ENCODE measurements around the gene LTB4R2. TPM values are rescaled to one million over a fixed set of nuclear protein-coding genes. Genes with fewer than 3 reads are reported as not detected.

LTB4R2 gene
- total RNA-seq, 1 donor from 2014 or later = 9.3 TPM

DNA sequence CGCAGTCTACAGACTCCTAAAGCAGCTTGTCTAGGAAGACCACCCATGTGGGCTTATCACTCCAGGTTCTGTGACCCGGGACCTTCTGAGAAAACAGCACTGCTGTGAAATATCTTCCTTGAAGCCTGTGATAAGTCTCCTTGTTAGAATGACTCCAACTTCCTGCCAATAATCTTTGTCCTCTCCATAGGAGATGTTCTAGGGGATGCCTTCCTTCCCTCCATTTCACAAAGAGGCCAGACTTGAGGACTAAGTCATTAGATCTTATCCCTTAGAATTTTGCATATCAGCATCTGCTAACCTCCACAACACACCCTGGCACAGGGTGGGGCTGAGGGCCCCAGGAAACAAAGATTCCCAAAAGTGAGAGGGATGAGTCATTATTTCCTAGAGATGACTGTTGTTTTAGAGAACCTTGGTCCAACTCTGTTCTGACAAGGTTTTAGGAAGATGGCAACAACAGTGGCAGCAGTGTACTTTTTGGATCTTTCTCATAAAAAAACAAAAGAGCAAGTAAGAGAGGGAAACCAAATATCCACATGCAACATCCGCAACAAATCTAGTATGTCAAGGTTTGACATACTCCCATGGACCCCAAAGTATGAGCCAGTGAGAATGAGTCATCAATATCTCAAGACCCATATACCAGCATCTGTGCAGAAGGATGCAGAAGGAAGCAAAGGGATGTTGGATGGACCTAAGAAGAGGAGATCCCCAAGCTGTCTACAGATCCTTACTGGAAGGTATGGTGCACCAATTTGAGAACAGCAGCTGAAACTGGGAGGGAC, 7.4 kb downstream of the LTB4R2 start:
- Histone ChIP-seq H3K27me3 (ENCODE audit: insufficient read depth, low read length) (peaks cover 32% of the 10 kb centered on the region), H3K27ac (ENCODE audit: low read depth, low read length) (no peak overlapping the region), H3K4me1 (ENCODE audit: insufficient read depth, low read length) (peaks cover 12% of the 10 kb centered on the region), H3K4me2 (ENCODE audit: low read length) (no peak overlapping the region), H3K9me3 (ENCODE audit: insufficient read depth, low read depth, low read length) (no peaks in the 10 kb centered on the region), H3K79me2 (ENCODE audit: insufficient read depth, low read length) (no peaks in the 10 kb centered on the region), H3K36me3 (ENCODE audit: insufficient read depth, low read length) (no peaks in the 10 kb centered on the region), H3K9ac (ENCODE audit: low read length) (no peak overlapping the region), H3K4me3 (ENCODE audit: insufficient read depth, low read depth, low read length) (no peak overlapping the region), H2AFZ (ENCODE audit: low read depth, low read length) (no peak overlapping the region), H4K20me1 (ENCODE audit: insufficient read depth, low read length) (peaks cover 6% of the 10 kb centered on the region)
- peaks cover 27% of the 10 kb centered on the region for H3K27me3 Mint-ChIP-seq (ENCODE audit: low read depth, unreplicated experiment)
- H3K4me3 Mint-ChIP-seq (ENCODE audit: unreplicated experiment) = no peak overlapping the region
- DNase-seq (ENCODE audit: low read depth) (peak; percentile 9), FAIRE-seq (no peak)
- no peak for TF ChIP-seq EZH2 (IDR thresholded peaks at IDR 0.05; ENCODE audit: insufficient read depth, low read length)
- TF ChIP-seq, protein P1, sequence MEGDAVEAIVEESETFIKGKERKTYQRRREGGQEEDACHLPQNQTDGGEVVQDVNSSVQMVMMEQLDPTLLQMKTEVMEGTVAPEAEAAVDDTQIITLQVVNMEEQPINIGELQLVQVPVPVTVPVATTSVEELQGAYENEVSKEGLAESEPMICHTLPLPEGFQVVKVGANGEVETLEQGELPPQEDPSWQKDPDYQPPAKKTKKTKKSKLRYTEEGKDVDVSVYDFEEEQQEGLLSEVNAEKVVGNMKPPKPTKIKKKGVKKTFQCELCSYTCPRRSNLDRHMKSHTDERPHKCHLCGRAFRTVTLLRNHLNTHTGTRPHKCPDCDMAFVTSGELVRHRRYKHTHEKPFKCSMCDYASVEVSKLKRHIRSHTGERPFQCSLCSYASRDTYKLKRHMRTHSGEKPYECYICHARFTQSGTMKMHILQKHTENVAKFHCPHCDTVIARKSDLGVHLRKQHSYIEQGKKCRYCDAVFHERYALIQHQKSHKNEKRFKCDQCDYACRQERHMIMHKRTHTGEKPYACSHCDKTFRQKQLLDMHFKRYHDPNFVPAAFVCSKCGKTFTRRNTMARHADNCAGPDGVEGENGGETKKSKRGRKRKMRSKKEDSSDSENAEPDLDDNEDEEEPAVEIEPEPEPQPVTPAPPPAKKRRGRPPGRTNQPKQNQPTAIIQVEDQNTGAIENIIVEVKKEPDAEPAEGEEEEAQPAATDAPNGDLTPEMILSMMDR (IDR thresholded peaks at IDR 0.05; ENCODE audit: insufficient read depth, low read depth, low read length) = no peak
- H3K27ac Mint-ChIP-seq (ENCODE audit: unreplicated experiment) = no peak overlapping the region
- H3K9me3 Mint-ChIP-seq (ENCODE audit: unreplicated experiment) = peaks cover 2% of the 10 kb centered on the region
- peaks cover 9% of the 10 kb centered on the region for H3K4me1 Mint-ChIP-seq (ENCODE audit: low read depth, unreplicated experiment)
- peaks cover under 1% of the 10 kb centered on the region for H3K36me3 Mint-ChIP-seq (ENCODE audit: low read depth, unreplicated experiment)

DNA sequence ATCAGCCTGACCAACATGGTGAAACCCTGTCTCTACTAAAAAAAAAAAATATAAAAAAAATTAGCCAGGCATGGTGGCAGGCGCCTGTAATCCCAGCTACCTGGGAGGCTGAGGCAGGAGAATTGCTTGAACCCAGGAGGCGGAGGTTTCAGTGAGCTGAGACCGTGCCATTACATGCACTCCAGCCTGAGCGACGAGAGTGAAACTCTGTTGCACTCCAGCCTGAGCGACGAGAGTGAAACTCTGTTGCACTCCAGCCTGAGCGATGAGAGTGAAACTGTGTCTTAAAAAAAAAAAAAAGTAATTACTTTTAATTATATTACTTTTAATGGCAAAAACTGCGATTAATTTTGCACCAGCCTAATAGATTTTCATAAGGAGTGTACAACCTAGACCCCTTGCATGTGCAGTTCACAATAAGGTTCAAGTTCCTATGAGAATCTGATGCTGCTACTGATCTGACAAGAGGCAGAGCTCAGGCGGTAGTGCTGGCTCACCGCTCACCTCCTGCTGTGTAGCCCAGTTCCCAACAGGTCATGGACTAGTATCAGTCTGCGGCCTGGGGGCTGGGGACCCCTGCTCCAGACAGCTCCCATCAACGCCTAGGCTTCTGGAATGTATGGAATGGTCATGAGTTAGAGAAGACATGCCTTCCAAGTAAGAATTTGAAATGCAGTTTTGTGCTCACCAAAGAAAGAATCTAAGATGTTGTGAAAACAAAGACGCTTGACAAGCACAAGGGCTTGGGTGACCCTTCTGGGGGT, 11.5 kb downstream of the LTB4R2 start:
- Mint-ChIP-seq H3K4me1 (ENCODE audit: low read depth, unreplicated experiment) (peaks cover 9% of the 10 kb centered on the region), H3K36me3 (ENCODE audit: low read depth, unreplicated experiment) (no peaks in the 10 kb centered on the region), H3K27ac (ENCODE audit: unreplicated experiment) (no peak overlapping the region), H3K9me3 (ENCODE audit: unreplicated experiment) (no peaks in the 10 kb centered on the region), H3K27me3 (ENCODE audit: low read depth, unreplicated experiment) (peaks cover 39% of the 10 kb centered on the region), H3K4me3 (ENCODE audit: unreplicated experiment) (no peak overlapping the region)
- Histone ChIP-seq H4K20me1 (ENCODE audit: insufficient read depth, low read length) (no peaks in the 10 kb centered on the region), H3K79me2 (ENCODE audit: insufficient read depth, low read length) (no peaks in the 10 kb centered on the region), H2AFZ (ENCODE audit: low read depth, low read length) (no peak overlapping the region), H3K27me3 (ENCODE audit: insufficient read depth, low read length) (peaks cover 29% of the 10 kb centered on the region), H3K27ac (ENCODE audit: low read depth, low read length) (no peak overlapping the region), H3K36me3 (ENCODE audit: insufficient read depth, low read length) (no peaks in the 10 kb centered on the region), H3K9me3 (ENCODE audit: insufficient read depth, low read depth, low read length) (no peaks in the 10 kb centered on the region), H3K4me3 (ENCODE audit: insufficient read depth, low read depth, low read length) (no peak overlapping the region), H3K9ac (ENCODE audit: low read length) (no peak overlapping the region), H3K4me1 (ENCODE audit: insufficient read depth, low read length) (peaks cover 7% of the 10 kb centered on the region), H3K4me2 (ENCODE audit: low read length) (no peak overlapping the region)
- no peak for DNase-seq (ENCODE audit: low read depth)
- TF ChIP-seq EZH2 (IDR thresholded peaks at IDR 0.05; ENCODE audit: insufficient read depth, low read length) = no peak
- TF ChIP-seq, protein P1 (IDR thresholded peaks at IDR 0.05; ENCODE audit: insufficient read depth, low read depth, low read length) = no peak
- no peak for FAIRE-seq

Data from astrocyte (in vitro differentiated cells and primary cell).